ENCODE measurements around the gene TAF11. TPM values are rescaled to one million over a fixed set of nuclear protein-coding genes. Genes with fewer than 3 reads are reported as not detected.
"Not testable (repeated sequence)": the region's sequence is repeated elsewhere in the genome, so short reads cannot be mapped to it uniquely, and the experiment has no call there.

Gene TAF11
- total and polyA plus RNA-seq, 2 experiments from 2014 or later = 23.0 to 27.1 TPM

DNA sequence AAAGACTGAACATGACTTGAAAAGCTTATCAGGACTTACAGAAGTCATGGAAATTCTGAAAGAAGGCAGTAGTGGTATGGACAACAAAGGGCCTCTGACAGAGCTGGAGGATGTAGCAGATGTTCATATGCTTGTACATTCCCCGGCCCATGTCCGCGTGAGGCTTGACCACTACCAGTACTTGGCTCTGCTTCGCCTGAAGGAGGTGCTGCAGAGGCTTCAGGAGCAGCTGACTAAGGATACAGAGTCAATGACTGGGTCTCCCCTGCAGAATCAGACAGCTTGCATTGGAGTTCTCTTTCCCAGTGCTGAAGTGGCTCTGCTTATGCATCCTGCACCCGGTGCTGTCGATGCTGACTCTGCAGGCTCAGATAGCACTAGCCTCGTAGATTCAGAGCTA is 29.2 kb downstream of the TAF11 start:
- no peak overlapping the region for H3K4me2 ChIP-seq (ENCODE audit: unreplicated experiment)
- TF ChIP-seq EZH2 (IDR thresholded peaks at IDR 0.05; ENCODE audit: insufficient read depth, poor library complexity, severe bottlenecking) (no peak), EZH2phosphoT487 (IDR thresholded peaks at IDR 0.05; ENCODE audit: insufficient read depth, low read depth) (no peak)
- no peaks in the 10 kb centered on the region for H3K9me3 ChIP-seq (ENCODE audit: low read depth)
- no peaks in the 10 kb centered on the region for H4K20me1 ChIP-seq (ENCODE audit: insufficient read depth)
- H3K9me2 ChIP-seq (ENCODE audit: insufficient read depth) = no peaks in the 10 kb centered on the region
- H3K27ac ChIP-seq = no peak overlapping the region
- no peaks in the 10 kb centered on the region for H3K4me1 ChIP-seq (ENCODE audit: insufficient read depth)
- in situ Hi-C loops (cut with MboI) = no loop called here
- no peaks in the 10 kb centered on the region for H3K27me3 ChIP-seq (replicated peaks; ENCODE audit: insufficient read depth)
- H2AFZ ChIP-seq = no peak overlapping the region
- no peak overlapping the region for H3K9ac ChIP-seq
- no peak overlapping the region for H3K4me3 ChIP-seq
- 90 to 96% methylated on average over 6 to 7 of the region's 7 CpGs for WGBS, 2 experiments (ENCODE audit: low coverage in 1 of 2, low lambda C conversion rate in 2 of 2, missing lambda C conversion rate in 2 of 2)
- no peaks in the 10 kb centered on the region for H3F3A ChIP-seq (ENCODE audit: insufficient read depth)
- no peak for DNase-seq
- H3K36me3 ChIP-seq (ENCODE audit: low read depth) = peaks cover 44% of the 10 kb centered on the region
- no peaks in the 10 kb centered on the region for H3K79me2 ChIP-seq (ENCODE audit: insufficient read depth)

DNA sequence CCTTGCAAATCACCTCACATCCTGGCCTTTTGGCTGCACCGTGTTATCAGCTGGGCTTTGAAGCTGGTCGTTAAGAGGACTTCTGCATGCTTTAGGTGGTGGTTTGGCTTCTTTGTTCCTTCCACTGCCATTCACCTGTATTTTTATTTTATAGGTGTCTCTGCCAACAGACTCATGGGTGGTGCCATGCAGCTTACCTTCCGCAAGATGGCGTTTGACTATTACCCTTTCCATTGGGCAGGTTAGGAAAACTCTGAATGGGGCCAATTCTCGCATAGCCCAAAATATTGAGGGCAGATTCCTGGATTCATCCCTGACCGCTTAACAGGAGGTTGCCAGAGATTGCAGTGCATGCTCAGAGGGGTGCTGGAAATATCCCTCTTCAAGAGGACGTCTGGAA is 32.4 kb downstream of the TAF11 start:
- H3K9me3 ChIP-seq (ENCODE audit: low read depth) = no peaks in the 10 kb centered on the region
- H3K9ac ChIP-seq = no peak overlapping the region
- no peak overlapping the region for H2AFZ ChIP-seq
- H3K4me2 ChIP-seq (ENCODE audit: unreplicated experiment) = no peak overlapping the region
- H3F3A ChIP-seq (ENCODE audit: insufficient read depth) = no peaks in the 10 kb centered on the region
- H3K4me1 ChIP-seq (ENCODE audit: insufficient read depth) = no peaks in the 10 kb centered on the region
- TF ChIP-seq EZH2 (IDR thresholded peaks at IDR 0.05; ENCODE audit: insufficient read depth, poor library complexity, severe bottlenecking) = no peak
- TF ChIP-seq EZH2phosphoT487 (IDR thresholded peaks at IDR 0.05; ENCODE audit: insufficient read depth, low read depth) = no peak
- 93 to 96% methylated on average over 7 of the region's 7 CpGs for WGBS, 2 experiments (ENCODE audit: low coverage in 1 of 2, low lambda C conversion rate in 2 of 2, missing lambda C conversion rate in 2 of 2)
- H4K20me1 ChIP-seq (ENCODE audit: insufficient read depth) = no peaks in the 10 kb centered on the region
- H3K27me3 ChIP-seq (replicated peaks; ENCODE audit: insufficient read depth) = no peaks in the 10 kb centered on the region
- peaks cover 41% of the 10 kb centered on the region for H3K36me3 ChIP-seq (ENCODE audit: low read depth)
- no peak for DNase-seq
- in situ Hi-C loops (cut with MboI) = no loop called here
- H3K9me2 ChIP-seq (ENCODE audit: insufficient read depth) = no peaks in the 10 kb centered on the region
- H3K27ac ChIP-seq = no peak overlapping the region
- H3K79me2 ChIP-seq (ENCODE audit: insufficient read depth) = no peaks in the 10 kb centered on the region
- H3K4me3 ChIP-seq = no peak overlapping the region

DNA sequence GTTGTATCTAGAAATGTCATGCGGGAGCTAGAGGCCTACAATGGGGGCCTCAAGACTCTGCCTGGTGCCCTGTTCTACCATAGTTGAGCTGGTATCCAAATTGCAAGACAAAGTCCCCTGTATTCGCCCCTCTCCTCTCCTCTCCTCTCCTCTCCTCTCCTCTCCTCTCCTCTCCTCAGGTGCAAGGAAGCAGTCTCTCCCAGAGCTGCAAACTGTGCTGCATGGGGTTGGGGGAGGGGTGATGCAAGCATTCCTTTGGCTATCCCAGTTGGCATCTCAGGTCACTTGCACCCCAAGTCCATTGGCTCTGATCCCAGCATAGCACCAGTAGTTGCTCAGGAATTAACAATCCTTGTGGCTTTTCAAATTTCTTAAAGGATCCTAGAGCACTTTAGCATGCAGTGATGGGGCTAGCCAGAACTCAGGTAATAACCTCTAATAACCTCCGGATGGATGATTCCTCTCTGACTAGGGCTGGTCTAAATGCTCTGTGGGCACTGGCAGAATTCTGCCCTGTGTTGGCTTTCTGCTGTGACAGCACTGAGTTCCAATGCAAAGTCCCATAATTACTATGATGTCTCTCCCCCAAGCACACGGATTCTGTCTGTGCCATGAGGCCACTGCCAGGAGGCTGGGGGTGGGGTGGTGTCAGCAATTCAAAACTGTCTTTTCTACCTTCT is 35.3 kb downstream of the TAF11 start:
- no peaks in the 10 kb centered on the region for H3K4me1 ChIP-seq (ENCODE audit: insufficient read depth)
- no peak overlapping the region for H3K4me2 ChIP-seq (ENCODE audit: unreplicated experiment)
- H3K27ac ChIP-seq = no peak overlapping the region
- H3K9me3 ChIP-seq (ENCODE audit: low read depth) = no peaks in the 10 kb centered on the region
- peaks cover 21% of the 10 kb centered on the region for H3K36me3 ChIP-seq (ENCODE audit: low read depth)
- H2AFZ ChIP-seq = no peak overlapping the region
- no peaks in the 10 kb centered on the region for H3K79me2 ChIP-seq (ENCODE audit: insufficient read depth)
- H3F3A ChIP-seq (ENCODE audit: insufficient read depth) = no peaks in the 10 kb centered on the region
- H3K27me3 ChIP-seq (replicated peaks; ENCODE audit: insufficient read depth) = no peaks in the 10 kb centered on the region
- WGBS, 2 experiments (ENCODE audit: low coverage in 1 of 2, low lambda C conversion rate in 2 of 2, missing lambda C conversion rate in 2 of 2) = 69 to 78% methylated on average over 3 to 4 of the region's 4 CpGs
- H3K9ac ChIP-seq = no peak overlapping the region
- TF ChIP-seq EZH2phosphoT487 (IDR thresholded peaks at IDR 0.05; ENCODE audit: insufficient read depth, low read depth) (no peak), EZH2 (IDR thresholded peaks at IDR 0.05; ENCODE audit: insufficient read depth, poor library complexity, severe bottlenecking) (no peak)
- H3K4me3 ChIP-seq = no peak overlapping the region
- H3K9me2 ChIP-seq (ENCODE audit: insufficient read depth) = no peaks in the 10 kb centered on the region
- DNase-seq = no peak
- H4K20me1 ChIP-seq (ENCODE audit: insufficient read depth) = no peaks in the 10 kb centered on the region
- in situ Hi-C loops (cut with MboI) = no loop called here

DNA sequence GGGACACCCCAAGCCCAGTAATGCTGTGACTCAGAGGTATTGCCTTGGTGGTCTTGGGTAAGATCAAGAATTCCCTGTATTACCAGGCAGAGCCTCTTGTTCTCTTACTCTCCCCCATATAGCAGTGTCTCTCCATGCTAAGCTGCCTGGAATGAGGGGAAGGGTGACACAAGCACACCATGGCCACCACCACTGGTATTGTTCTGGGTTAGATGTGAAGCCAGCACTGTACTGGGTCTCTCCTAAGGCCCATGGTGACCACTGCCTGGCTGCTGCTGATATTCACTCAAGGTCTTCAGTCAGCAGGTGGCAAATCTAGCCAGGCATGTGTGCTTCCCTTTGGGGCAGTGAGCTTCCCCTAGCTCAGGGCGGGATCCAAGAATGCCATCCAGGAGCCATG is 36.5 kb downstream of the TAF11 start:
- H3K4me2 ChIP-seq (ENCODE audit: unreplicated experiment) = no peak overlapping the region
- H3K9me3 ChIP-seq (ENCODE audit: low read depth) = no peaks in the 10 kb centered on the region
- no peaks in the 10 kb centered on the region for H3K9me2 ChIP-seq (ENCODE audit: insufficient read depth)
- peaks cover 9% of the 10 kb centered on the region; the same call in 1 of the 2 replicates for H3K36me3 ChIP-seq (ENCODE audit: low read depth)
- DNase-seq = no peak
- no peak overlapping the region for H3K9ac ChIP-seq
- H2AFZ ChIP-seq = no peak overlapping the region
- 92 to 100% methylated on average over 1 of the region's 1 CpG for WGBS, 2 experiments (ENCODE audit: low coverage in 1 of 2, low lambda C conversion rate in 2 of 2, missing lambda C conversion rate in 2 of 2)
- no peaks in the 10 kb centered on the region for H3K79me2 ChIP-seq (ENCODE audit: insufficient read depth)
- no peak overlapping the region for H3K27ac ChIP-seq
- no peaks in the 10 kb centered on the region for H3F3A ChIP-seq (ENCODE audit: insufficient read depth)
- in situ Hi-C loops (cut with MboI) = no loop called here
- no peak for TF ChIP-seq EZH2 (IDR thresholded peaks at IDR 0.05; ENCODE audit: insufficient read depth, poor library complexity, severe bottlenecking)
- TF ChIP-seq EZH2phosphoT487 (IDR thresholded peaks at IDR 0.05; ENCODE audit: insufficient read depth, low read depth) = no peak
- H3K4me1 ChIP-seq (ENCODE audit: insufficient read depth) = no peaks in the 10 kb centered on the region
- no peaks in the 10 kb centered on the region for H3K27me3 ChIP-seq (replicated peaks; ENCODE audit: insufficient read depth)
- H3K4me3 ChIP-seq = no peak overlapping the region
- no peaks in the 10 kb centered on the region for H4K20me1 ChIP-seq (ENCODE audit: insufficient read depth)

DNA sequence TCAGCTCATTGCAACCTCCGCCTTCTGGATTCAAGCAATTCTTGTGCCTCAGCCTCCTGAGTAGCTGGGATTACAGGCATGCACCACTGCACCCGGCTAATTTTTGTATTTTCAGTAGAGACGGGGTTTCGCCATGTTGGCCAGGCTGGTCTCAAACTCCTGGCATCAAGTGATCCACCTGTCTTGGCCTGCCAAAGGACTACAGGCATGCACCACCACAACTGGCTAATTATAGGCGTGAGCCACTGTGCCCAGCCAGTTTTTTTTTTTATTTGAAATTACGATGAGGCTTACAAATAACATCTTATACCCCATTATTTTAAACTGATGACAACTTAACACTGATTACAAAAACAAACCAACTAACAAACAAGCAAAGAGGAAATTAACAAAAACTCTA is 38.8 kb downstream of the TAF11 start:
- 90 to 91% methylated on average over 6 of the region's 6 CpGs for WGBS, 2 experiments (ENCODE audit: low coverage in 1 of 2, low lambda C conversion rate in 2 of 2, missing lambda C conversion rate in 2 of 2)
- H3K9me2 ChIP-seq (ENCODE audit: insufficient read depth); H3K27ac ChIP-seq; H3K36me3 ChIP-seq (ENCODE audit: low read depth); H3K4me3 ChIP-seq; H3K4me2 ChIP-seq (ENCODE audit: unreplicated experiment); H3F3A ChIP-seq (ENCODE audit: insufficient read depth); H3K9me3 ChIP-seq (ENCODE audit: low read depth); H3K79me2 ChIP-seq (ENCODE audit: insufficient read depth); H3K27me3 ChIP-seq (replicated peaks; ENCODE audit: insufficient read depth); H3K4me1 ChIP-seq (ENCODE audit: insufficient read depth); H2AFZ ChIP-seq; H3K9ac ChIP-seq; DNase-seq; H4K20me1 ChIP-seq (ENCODE audit: insufficient read depth); in situ Hi-C loops (cut with MboI): not testable (repeated sequence)

All from GM23248 (cell line).